T47D (cell line): ENCODE results near the gene RRAS2.

ENCODE experiments used
- DNase-seq, 2 experiments: peaks; one replicate each; pipeline versions ENCODE4 v3.0.0 to v3.0.0-alpha.2; 2011 to 2012; ENCODE audit warnings: low read depth in 1 of 2, low spot score in 1 of 2
- JUND ChIP-seq: IDR thresholded peaks from 2 replicates; pipeline ENCODE4 v1.6.1; 2012; ENCODE audit warnings: low read depth
- in situ Hi-C: cut with HindIII; loops from 2 replicates; pipeline ENCODE4 v1.10.0; 2016; ENCODE audit warnings: low sequenced_read_pairs, low pct_unique_long_range_greater_than_20kb

The RRAS2 gene

GRCh38 chr11:14380947-14381561 is 22.1 kb upstream of the RRAS2 start:
- in situ Hi-C loops = no loop called here

GRCh38 chr11:14380125-14380936 is 21.3 kb upstream of the RRAS2 start:
- TF ChIP-seq JUND = no peak
- in situ Hi-C loops = no loop called here
- DNase-seq = no peak

More at GRCh38 chr11:14380947-14381561, 22.1 kb upstream of the RRAS2 start:
- no peak for TF ChIP-seq JUND
- DNase-seq = peak; percentile 51 to 52

- in situ Hi-C loops = no loop called here
- no peak for DNase-seq
- TF ChIP-seq JUND = no peak
Measured at GRCh38 chr11:14378171-14378570, 19.2 kb upstream of the RRAS2 start.

- in situ Hi-C loops = no loop called here
- TF ChIP-seq JUND = no peak
- DNase-seq = no peak
Measured at GRCh38 chr11:14376920-14377319, 17.9 kb upstream of the RRAS2 start.

- DNase-seq = no peak
- TF ChIP-seq JUND = no peak
- in situ Hi-C loops = no loop called here
Measured at GRCh38 chr11:14374922-14375830, 16.2 kb upstream of the RRAS2 start.

- DNase-seq = peak in 1 of 2 experiments; percentile 7
- no peak for TF ChIP-seq JUND
- in situ Hi-C loops = no loop called here
Measured at GRCh38 chr11:14373941-14374646, 15.1 kb upstream of the RRAS2 start.

GRCh38 chr11:14372011-14372410 is 13.0 kb upstream of the RRAS2 start:
- DNase-seq = no peak
- in situ Hi-C loops = no loop called here

GRCh38 chr11:14371249-14371648 is 12.3 kb upstream of the RRAS2 start:
- in situ Hi-C loops = no loop called here
- TF ChIP-seq JUND = no peak
- no peak for DNase-seq

More at GRCh38 chr11:14372011-14372410, 13.0 kb upstream of the RRAS2 start:
- no peak for TF ChIP-seq JUND

GRCh38 chr11:14370496-14370895 is 11.5 kb upstream of the RRAS2 start:
- DNase-seq = no peak
- in situ Hi-C loops = no loop called here
- TF ChIP-seq JUND = no peak

GRCh38 chr11:14369598-14369997 is 10.6 kb upstream of the RRAS2 start:
- in situ Hi-C loops = no loop called here
- TF ChIP-seq JUND = no peak
- no peak for DNase-seq

GRCh38 chr11:14366936-14367335 is 8.0 kb upstream of the RRAS2 start:
- DNase-seq = no peak
- no peak for TF ChIP-seq JUND
- in situ Hi-C loops = no loop called here

- no peak for DNase-seq
- TF ChIP-seq JUND = no peak
- in situ Hi-C loops = no loop called here
Measured at GRCh38 chr11:14364322-14364721, 5.3 kb upstream of the RRAS2 start.

- no peak for TF ChIP-seq JUND
- no peak for DNase-seq
- in situ Hi-C loops = no loop called here
Measured at GRCh38 chr11:14362611-14363010, 3.6 kb upstream of the RRAS2 start.
